ENCODE measurements around the gene HOXA5.

GRCh38 chr7:27114881-27115220, 28.6 kb downstream of the HOXA5 start:
- TF ChIP-seq ZFP30 (CRISPR knock-in tag; IDR thresholded peaks at IDR 0.05) (no peak), PATZ1 (CRISPR knock-in tag; IDR thresholded peaks at IDR 0.05; ENCODE audit: borderline replicate concordance) (no peak), ZFP3 (CRISPR knock-in tag; IDR thresholded peaks at IDR 0.05) (no peak), TOX (CRISPR knock-in tag; IDR thresholded peaks at IDR 0.05; ENCODE audit: borderline replicate concordance) (no peak), ARNTL (CRISPR knock-in tag; IDR thresholded peaks at IDR 0.05; ENCODE audit: borderline replicate concordance, low read depth) (no peak)
